A549 (cell line): ENCODE data around the gene CLEC16A.

Experiments used
- CEBPB ChIP-seq, 2 experiments: fragments of >200 bp in 1 of 2; sonication (Bioruptor Twin) in 1 of 2; formaldehyde crosslinking in 1 of 2; IDR thresholded peaks; 2 replicates each; pipeline ENCODE4 v1.6.1; 2012 to 2016
- CHD2 ChIP-seq: fragments of 150-350 bp; IDR thresholded peaks from 2 replicates; pipeline ENCODE4 v1.6.1; 2014; ENCODE audit warnings: low read length; ENCODE audit not compliant: partially characterized antibody
- CTCF ChIP-seq: fragments of >200 bp; sonication (Bioruptor Twin); formaldehyde crosslinking; IDR thresholded peaks from 3 replicates; pipeline ENCODE4 v1.5.1; 2016
- EP300 ChIP-seq, 2 experiments: fragments of >200 bp; sonication (Bioruptor Twin); formaldehyde crosslinking; IDR thresholded peaks; 2 replicates in 1 of 2; 3 replicates in 1 of 2; pipeline ENCODE4 v1.6.1; 2016 to 2017
- JUN ChIP-seq, 2 experiments: fragments of >200 bp; sonication (Bioruptor Twin); formaldehyde crosslinking; IDR thresholded peaks; 2 replicates in 1 of 2; 3 replicates in 1 of 2; pipeline ENCODE4 v1.6.1; 2016 to 2017
- MAFK ChIP-seq: fragments of 450-650 bp; IDR thresholded peaks from 2 replicates; pipeline ENCODE4 v1.6.1; 2014; ENCODE audit not compliant: partially characterized antibody
- MAZ ChIP-seq: fragments of 150-350 bp; IDR thresholded peaks from 2 replicates; pipeline ENCODE4 v1.6.1; 2014; ENCODE audit warnings: antibody characterized with exemption, low read depth, low read length, borderline replicate concordance
- MYC ChIP-seq: IDR thresholded peaks from 2 replicates; pipeline ENCODE4 v1.6.1; 2012; ENCODE audit warnings: mild to moderate bottlenecking, inconsistent platforms, low read length, improper control_type of control experiment, borderline replicate concordance
- POLR2A ChIP-seq: IDR thresholded peaks from 2 replicates; pipeline ENCODE4 v1.6.1; 2012; ENCODE audit warnings: mild to moderate bottlenecking, low read length
- TFCP2L1 ChIP-seq: fragments of 250-450 bp; sonication (Bioruptor Pico); IDR thresholded peaks from 2 replicates; pipeline ENCODE4 v1.5.0; 2021; ENCODE audit warnings: mild to moderate bottlenecking
- TP53 ChIP-seq: fragments of 250-450 bp; sonication (Bioruptor Pico); IDR thresholded peaks from 2 replicates; pipeline ENCODE4 v1.5.0; 2021; ENCODE audit warnings: mild to moderate bottlenecking, moderate library complexity

- TF ChIP-seq CEBPB (IDR thresholded peaks at IDR 0.05), result no peak
- no peak for TF ChIP-seq CTCF
- TF ChIP-seq MYC, result no peak
- no peak for TF ChIP-seq MAZ
- TF ChIP-seq MAFK, result no peak
- TF ChIP-seq POLR2A, result no peak
- TF ChIP-seq TFCP2L1, result no peak
- TF ChIP-seq JUN (IDR thresholded peaks at IDR 0.05), result no peak
- no peak for TF ChIP-seq CHD2
- TF ChIP-seq TP53 (CRISPR knock-in tag), result no peak
- no peak for TF ChIP-seq EP300 (IDR thresholded peaks at IDR 0.05)
These were observed 14.8 kb downstream of the CLEC16A start for GRCh38 chr16:10959161-10959560.
